OCI-LY1 (cell line): Measurements from ENCODE around the gene KCTD3.

Experiments
- CTCF ChIP-seq: fragments of 200-600 bp; sonication (generic), shearing (Covaris generic); IDR thresholded peaks from 2 replicates; pipeline ENCODE4 v1.5.1; 2017; ENCODE audit warnings: mild to moderate bottlenecking, antibody characterized with exemption, low read length, moderate library complexity, mixed read lengths
- EZH2 ChIP-seq: fragments of 200-600 bp; sonication (generic), shearing (Covaris generic); IDR thresholded peaks from 2 replicates; pipeline ENCODE4 v1.8.0; 2017; ENCODE audit warnings: borderline replicate concordance, mixed run types, mild to moderate bottlenecking, antibody characterized with exemption, low read length, moderate library complexity, mixed read lengths

GRCh38 chr1:215521279-215521678, 45.8 kb upstream of the KCTD3 start:
- TF ChIP-seq CTCF (no peak), EZH2 (no peak)
